Karpas-422 (cell line): Measurements from ENCODE around the gene METAP2. TPM values are rescaled to one million over a fixed set of nuclear protein-coding genes. Genes with fewer than 3 reads are reported as not detected.
A peak's percentile ranks its signal among the peaks of the same experiment; 100 is the strongest.

Source experiments
- DNase-seq: peaks from one replicate; pipeline ENCODE4 v3.0.0-alpha.2; 2015
- H2AFZ ChIP-seq: fragments of 200-600 bp; sonication (generic); 2 replicates; pipeline ENCODE4 v1.6.1; 2014; ENCODE audit warnings: antibody characterized with exemption, low read length, mixed read lengths
- H3K27ac ChIP-seq: fragments of 200-600 bp; sonication (generic); 2 replicates; pipeline ENCODE4 v1.5.1; 2014; ENCODE audit warnings: mild to moderate bottlenecking, low read length, moderate library complexity
- H3K27me3 ChIP-seq: fragments of 200-600 bp; sonication (generic); 2 replicates; pipeline ENCODE4 v1.6.1; 2014; ENCODE audit warnings: low read length, mixed read lengths
- H3K36me3 ChIP-seq: fragments of 200-600 bp; sonication (generic); 2 replicates; pipeline ENCODE4 v1.6.1; 2014; ENCODE audit warnings: low read length, mixed read lengths; ENCODE audit not compliant: insufficient read depth
- H3K4me1 ChIP-seq: fragments of 200-600 bp; sonication (generic); 2 replicates; pipeline ENCODE4 v1.6.1; 2014; ENCODE audit warnings: mild to moderate bottlenecking, low read length, mixed read lengths
- H3K4me2 ChIP-seq: fragments of 200-600 bp; sonication (generic); 2 replicates; pipeline ENCODE4 v1.6.1; 2014; ENCODE audit warnings: low read length, low read depth, mild to moderate bottlenecking; ENCODE audit not compliant: poor library complexity, severe bottlenecking
- H3K4me3 ChIP-seq: fragments of 200-600 bp; sonication (generic); 2 replicates; pipeline ENCODE4 v1.5.1; 2014; ENCODE audit warnings: mild to moderate bottlenecking, antibody characterized with exemption, low read length, mixed read lengths
- H3K79me2 ChIP-seq: fragments of 200-600 bp; sonication (generic); 2 replicates; pipeline ENCODE4 v1.6.1; 2014; ENCODE audit warnings: mild to moderate bottlenecking, low read length, mixed read lengths
- H3K9ac ChIP-seq: fragments of 200-600 bp; sonication (generic); 2 replicates; pipeline ENCODE4 v1.6.0; 2014; ENCODE audit warnings: low read length
- H3K9me2 ChIP-seq: fragments of 200-600 bp; sonication (generic), shearing (Covaris generic); replicated peaks from 2 replicates; pipeline ENCODE4 v1.6.0; 2014; ENCODE audit warnings: mild to moderate bottlenecking, low read length, moderate library complexity; ENCODE audit not compliant: insufficient read depth
- H3K9me3 ChIP-seq: fragments of 300-700, 200-600 bp; sonication (generic); 2 replicates; pipeline ENCODE4 v1.6.1; 2014; ENCODE audit warnings: low read length, mixed read lengths
- H4K20me1 ChIP-seq: fragments of 200-600 bp; sonication (generic); 2 replicates; pipeline ENCODE4 v1.6.1; 2014; ENCODE audit warnings: mild to moderate bottlenecking, antibody characterized with exemption, low read length, low read depth; ENCODE audit not compliant: insufficient read depth
- total RNA-seq: library from RNA; depleted of rRNA; stranded (reverse); fragments of >200 nt; shearing (Covaris generic); gene quantifications from 2 replicates; pipeline ENCODE4 v1.2.3, GENCODE V29; 2014; ENCODE audit warnings: low replicate concordance

Gene METAP2
- total RNA-seq, 1 experiment from 2014 or later: 383 TPM

DNA sequence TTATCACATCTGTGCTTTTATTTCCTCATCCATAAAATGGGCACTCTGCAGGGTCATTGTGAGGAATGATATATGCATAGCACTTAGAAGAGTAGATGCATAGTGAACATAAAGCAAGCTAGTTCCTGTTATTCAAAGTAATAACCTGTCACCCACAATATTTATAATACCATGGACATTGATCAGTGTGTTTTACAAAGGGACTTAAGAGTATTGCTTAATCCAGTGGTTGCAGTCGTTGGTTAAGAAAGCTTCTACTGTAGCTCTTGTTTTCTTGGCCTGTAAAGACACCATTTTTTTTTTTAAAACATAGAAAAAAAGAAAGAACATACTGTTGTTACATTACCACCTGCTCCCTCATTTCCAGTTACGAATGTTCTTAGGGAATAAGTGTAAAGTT is 13.1 kb downstream of the METAP2 start:
- peaks cover 8% of the 10 kb centered on the region for H3K4me1 ChIP-seq
- H4K20me1 ChIP-seq: peaks cover 29% of the 10 kb centered on the region
- peaks cover 87% of the 10 kb centered on the region for H3K36me3 ChIP-seq
- H3K9ac ChIP-seq: no peak overlapping the region
- H3K27me3 ChIP-seq: no peaks in the 10 kb centered on the region
- H3K4me2 ChIP-seq: no peak overlapping the region
- H3K27ac ChIP-seq: no peak overlapping the region
- no peak overlapping the region for H3K4me3 ChIP-seq
- no peaks in the 10 kb centered on the region for H3K9me3 ChIP-seq
- no peak for DNase-seq
- H2AFZ ChIP-seq: no peak overlapping the region
- peaks cover 97% of the 10 kb centered on the region for H3K79me2 ChIP-seq
- H3K9me2 ChIP-seq: no peaks in the 10 kb centered on the region

DNA sequence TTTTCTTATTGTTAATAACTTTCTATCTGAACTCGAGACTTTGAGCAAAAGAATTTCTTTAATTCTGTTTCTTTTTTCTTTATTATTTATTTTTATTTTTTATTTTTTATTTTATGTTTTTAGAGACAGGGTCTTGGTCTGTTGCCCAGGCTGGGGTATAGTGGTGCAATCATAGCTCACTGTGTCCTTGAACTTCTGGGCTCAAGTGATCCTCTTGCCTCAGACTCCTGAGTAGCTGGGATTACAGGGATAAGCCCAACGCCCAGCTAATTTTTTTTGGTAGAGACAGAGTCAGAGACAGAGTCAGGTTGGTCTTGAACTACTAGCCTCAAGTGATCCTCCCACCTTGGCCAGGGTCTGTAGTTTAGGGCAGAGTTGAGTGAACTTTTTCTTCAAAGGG is 18.5 kb downstream of the METAP2 start:
- Histone ChIP-seq H4K20me1 (peaks cover 9% of the 10 kb centered on the region), H3K9me2 (no peaks in the 10 kb centered on the region), H3K79me2 (peaks cover 94% of the 10 kb centered on the region), H3K9ac (no peak overlapping the region), H3K36me3 (peaks cover 91% of the 10 kb centered on the region), H3K4me3 (no peak overlapping the region), H3K4me1 (no peaks in the 10 kb centered on the region; the same call in 1 of the 2 replicates), H3K4me2 (no peak overlapping the region), H3K27me3 (no peaks in the 10 kb centered on the region), H3K27ac (peak overlapping the region; percentile 36; the same call in 1 of the 2 replicates), H2AFZ (no peak overlapping the region), H3K9me3 (no peaks in the 10 kb centered on the region)
- no peak for DNase-seq

DNA sequence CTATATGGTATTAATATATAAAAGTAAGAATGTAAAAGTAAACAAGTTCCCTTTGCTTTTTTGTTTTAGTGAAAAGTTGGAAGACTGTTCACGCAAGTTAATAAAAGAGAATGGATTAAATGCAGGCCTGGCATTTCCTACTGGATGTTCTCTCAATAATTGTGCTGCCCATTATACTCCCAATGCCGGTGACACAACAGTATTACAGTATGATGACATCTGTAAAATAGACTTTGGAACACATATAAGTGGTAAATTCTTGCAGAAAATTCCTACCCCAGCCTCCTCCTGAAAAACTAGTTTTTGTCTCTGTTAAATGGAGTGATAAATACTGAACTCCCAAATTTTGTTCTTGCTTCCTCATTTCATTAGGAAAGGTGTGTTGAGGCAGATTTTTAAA is 20.9 kb downstream of the METAP2 start:
- Histone ChIP-seq H3K4me1 (no peaks in the 10 kb centered on the region; the same call in 1 of the 2 replicates), H3K4me2 (no peak overlapping the region), H3K9ac (no peak overlapping the region), H3K9me3 (no peaks in the 10 kb centered on the region), H3K27me3 (no peaks in the 10 kb centered on the region), H3K79me2 (peaks cover 92% of the 10 kb centered on the region), H3K4me3 (no peak overlapping the region), H4K20me1 (peaks cover 9% of the 10 kb centered on the region), H3K36me3 (peaks cover 89% of the 10 kb centered on the region), H3K9me2 (no peaks in the 10 kb centered on the region), H2AFZ (no peak overlapping the region), H3K27ac (peak overlapping the region; percentile 36)
- DNase-seq: no peak

DNA sequence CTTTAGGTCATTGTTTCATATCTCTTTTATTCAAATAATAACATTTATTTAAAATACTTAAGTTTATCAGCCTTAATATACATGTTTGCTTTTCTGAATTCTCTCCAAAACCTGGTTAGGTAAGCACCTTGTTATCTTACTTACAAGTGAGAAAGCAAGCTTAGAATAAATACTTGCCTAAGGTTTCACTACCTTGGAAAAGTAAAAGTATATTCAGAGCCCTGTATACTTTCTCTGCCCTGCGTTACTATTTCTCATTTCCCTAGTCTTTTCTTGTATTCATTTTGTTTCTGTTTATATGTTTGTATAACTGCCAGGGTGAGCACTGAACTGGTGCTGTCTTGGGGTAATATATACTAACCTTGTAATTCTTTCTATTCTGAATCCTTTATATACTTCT is 21.5 kb downstream of the METAP2 start:
- Histone ChIP-seq H3K9me3 (no peaks in the 10 kb centered on the region), H3K79me2 (peaks cover 92% of the 10 kb centered on the region), H3K36me3 (peaks cover 89% of the 10 kb centered on the region), H3K9me2 (no peaks in the 10 kb centered on the region), H3K4me1 (no peaks in the 10 kb centered on the region; the same call in 1 of the 2 replicates), H3K27me3 (no peaks in the 10 kb centered on the region), H3K4me2 (no peak overlapping the region), H4K20me1 (peaks cover 9% of the 10 kb centered on the region), H3K9ac (no peak overlapping the region), H3K27ac (peak overlapping the region; percentile 36; the same call in 1 of the 2 replicates), H3K4me3 (no peak overlapping the region), H2AFZ (no peak overlapping the region)
- no peak for DNase-seq

DNA sequence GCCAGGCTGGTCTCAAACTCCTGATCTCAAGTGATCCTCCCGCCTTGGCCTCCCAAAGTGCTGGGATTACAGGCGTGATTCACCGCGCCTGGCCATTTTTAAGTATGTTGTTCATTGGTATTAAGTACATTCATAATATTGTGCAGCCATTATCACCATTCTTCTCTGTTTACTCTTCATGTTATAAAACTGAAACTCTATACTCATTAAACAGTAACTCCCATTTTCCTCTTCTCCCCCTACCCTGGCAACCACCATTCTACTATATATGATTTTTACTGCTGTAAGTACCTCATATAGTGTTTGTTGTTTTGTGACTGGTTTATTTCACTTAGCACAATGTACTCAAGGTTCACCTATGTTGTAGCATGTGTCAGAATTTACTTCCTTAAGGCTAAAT is 23.1 kb downstream of the METAP2 start:
- no peak overlapping the region for H3K4me3 ChIP-seq
- no peaks in the 10 kb centered on the region for H3K27me3 ChIP-seq
- H3K79me2 ChIP-seq: peaks cover 91% of the 10 kb centered on the region
- DNase-seq: no peak
- no peaks in the 10 kb centered on the region for H3K9me3 ChIP-seq
- H2AFZ ChIP-seq: no peak overlapping the region
- H3K36me3 ChIP-seq: peaks cover 79% of the 10 kb centered on the region
- H3K27ac ChIP-seq: no peak overlapping the region
- H3K4me2 ChIP-seq: no peak overlapping the region
- H3K4me1 ChIP-seq: no peaks in the 10 kb centered on the region; the same call in 1 of the 2 replicates
- H4K20me1 ChIP-seq: peaks cover 9% of the 10 kb centered on the region
- no peaks in the 10 kb centered on the region for H3K9me2 ChIP-seq
- no peak overlapping the region for H3K9ac ChIP-seq

DNA sequence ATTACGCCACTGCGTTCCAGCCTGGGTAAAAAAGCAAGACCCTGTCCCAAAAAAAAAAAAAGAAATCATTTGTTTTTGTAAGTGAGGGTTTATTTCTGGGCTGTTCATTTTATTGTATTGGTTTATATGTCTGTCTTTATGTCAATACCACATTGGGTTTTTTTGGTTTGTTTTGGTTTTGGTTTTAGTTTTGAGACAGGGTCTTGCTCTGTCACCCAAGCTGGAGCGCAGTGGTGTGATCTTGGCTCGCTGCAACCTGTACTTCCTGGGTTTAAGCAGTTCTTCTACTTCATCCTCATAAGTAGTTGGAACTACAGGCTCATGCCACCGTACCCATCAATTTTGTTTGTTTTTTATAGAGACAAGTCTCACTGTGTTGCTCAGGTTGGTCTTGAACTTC is 25.0 kb downstream of the METAP2 start:
- DNase-seq: no peak
- Histone ChIP-seq H2AFZ (no peak overlapping the region), H3K4me2 (no peak overlapping the region), H3K36me3 (peaks cover 84% of the 10 kb centered on the region), H3K9me3 (no peaks in the 10 kb centered on the region), H4K20me1 (peaks cover 20% of the 10 kb centered on the region), H3K27me3 (no peaks in the 10 kb centered on the region), H3K79me2 (peaks cover 92% of the 10 kb centered on the region), H3K9me2 (no peaks in the 10 kb centered on the region), H3K27ac (0 out of 2 replicates have a peak overlapping the region, but pooled peaks have one; percentile 45), H3K4me1 (peaks cover 3% of the 10 kb centered on the region; the same call in 1 of the 2 replicates), H3K9ac (no peak overlapping the region), H3K4me3 (no peak overlapping the region)

DNA sequence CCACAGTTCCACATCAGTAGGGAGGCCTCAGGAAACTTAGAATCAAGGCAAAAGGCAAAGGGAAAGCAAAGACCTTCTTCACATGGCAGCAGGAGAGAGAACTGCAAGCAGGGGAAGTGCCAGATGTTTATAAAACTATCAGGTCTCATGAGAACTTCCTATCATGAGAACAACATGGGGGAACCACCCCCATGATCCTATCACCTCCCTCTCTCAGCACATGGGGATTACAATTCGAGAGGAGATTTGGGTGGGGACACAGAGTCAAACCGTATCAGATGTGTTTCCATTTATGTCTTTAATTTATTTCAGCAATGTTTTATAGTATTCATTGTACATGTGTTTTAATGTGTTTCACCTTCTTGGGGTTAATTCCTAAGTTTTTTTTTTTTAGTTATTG is 25.8 kb downstream of the METAP2 start:
- Histone ChIP-seq H3K79me2 (peaks cover 92% of the 10 kb centered on the region), H3K4me3 (no peak overlapping the region), H3K27ac (peak overlapping the region; percentile 45), H3K36me3 (peaks cover 84% of the 10 kb centered on the region), H3K9me3 (no peaks in the 10 kb centered on the region), H3K4me1 (peaks cover 3% of the 10 kb centered on the region; the same call in 1 of the 2 replicates), H3K4me2 (no peak overlapping the region), H4K20me1 (peaks cover 24% of the 10 kb centered on the region), H2AFZ (no peak overlapping the region), H3K9ac (no peak overlapping the region), H3K9me2 (no peaks in the 10 kb centered on the region), H3K27me3 (no peaks in the 10 kb centered on the region)
- DNase-seq: no peak

DNA sequence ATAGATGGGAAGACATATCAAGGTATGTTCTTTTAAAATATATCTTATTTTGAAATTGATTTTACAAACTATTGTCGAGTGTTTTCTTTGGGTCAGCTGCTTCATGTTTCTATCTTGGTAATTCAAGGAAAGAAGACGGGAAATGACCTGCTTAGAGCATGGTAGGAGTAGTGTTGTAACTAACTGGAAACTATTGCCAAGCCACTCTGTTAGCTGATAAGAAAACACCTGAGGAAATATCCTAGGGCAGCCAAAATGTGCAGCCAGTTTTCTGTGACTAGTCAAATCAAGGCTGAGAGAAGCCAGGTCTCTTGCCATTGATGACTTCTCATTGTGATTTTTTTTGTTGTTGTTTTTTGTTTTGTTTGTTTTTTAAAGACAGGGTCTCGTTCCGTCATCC is 30.2 kb downstream of the METAP2 start:
- H4K20me1 ChIP-seq: peaks cover 21% of the 10 kb centered on the region; the same call in 1 of the 2 replicates
- H3K79me2 ChIP-seq: peaks cover 88% of the 10 kb centered on the region
- peaks cover 5% of the 10 kb centered on the region; the same call in 1 of the 2 replicates for H3K4me1 ChIP-seq
- H3K36me3 ChIP-seq: peaks cover 75% of the 10 kb centered on the region
- H2AFZ ChIP-seq: no peak overlapping the region
- no peaks in the 10 kb centered on the region for H3K9me3 ChIP-seq
- no peak for DNase-seq
- H3K9ac ChIP-seq: no peak overlapping the region
- no peaks in the 10 kb centered on the region for H3K27me3 ChIP-seq
- 0 out of 2 replicates have a peak overlapping the region, but pooled peaks have one; percentile 34 for H3K27ac ChIP-seq
- H3K9me2 ChIP-seq: no peaks in the 10 kb centered on the region
- no peak overlapping the region for H3K4me3 ChIP-seq
- no peak overlapping the region for H3K4me2 ChIP-seq
